Measurements from ENCODE around the gene ING5.

Gene ING5

DNA sequence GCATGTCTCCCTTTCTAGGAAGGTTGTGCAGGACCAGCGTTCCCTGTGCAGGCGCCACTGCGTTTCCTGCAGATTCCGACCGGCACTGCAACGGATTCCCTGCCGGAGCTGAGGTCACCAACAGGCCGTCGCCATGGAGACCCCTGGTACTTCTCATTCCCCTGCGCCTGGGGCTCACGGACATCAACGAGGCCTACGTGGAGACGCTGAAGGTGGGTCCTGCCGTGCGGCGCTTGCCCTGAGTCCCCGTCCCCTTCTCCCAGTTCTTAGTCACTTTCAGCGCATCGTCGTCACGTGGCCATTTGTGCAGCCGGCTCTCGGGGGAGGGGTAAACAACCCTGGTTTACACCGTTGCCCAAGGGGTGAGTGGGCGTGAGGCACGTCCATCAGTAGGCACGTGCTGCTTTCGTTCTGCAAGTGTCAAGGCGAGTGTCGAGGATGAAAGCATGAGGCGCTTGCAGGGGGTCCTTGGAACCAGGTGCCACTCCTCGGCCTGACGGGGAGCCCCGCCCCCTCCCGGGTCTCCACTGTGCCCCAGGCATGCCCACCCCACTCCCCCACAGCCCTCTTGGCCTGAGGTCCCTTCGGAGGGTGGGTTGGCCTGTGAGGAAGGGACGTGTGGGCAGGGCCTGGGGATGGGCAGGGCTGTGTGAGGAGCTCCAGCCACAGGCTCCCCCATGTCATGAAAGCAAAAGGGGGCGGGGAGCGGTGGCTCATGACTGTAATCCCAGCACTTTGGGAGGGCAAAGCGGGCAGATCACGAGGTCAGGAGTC, 35.0 kb upstream of the ING5 start:
- Histone ChIP-seq H4K20me1 (ENCODE audit: low read depth, low read length) (no peaks in the 10 kb centered on the region), H3K9ac (ENCODE audit: low read length) (no peak overlapping the region), H2AFZ (ENCODE audit: low read depth, low read length, severe bottlenecking) (no peak overlapping the region), H3K36me3 (ENCODE audit: low read length) (no peaks in the 10 kb centered on the region), H3K9me3 (ENCODE audit: insufficient read depth, low read length) (no peaks in the 10 kb centered on the region), H3K9me2 (replicated peaks; ENCODE audit: insufficient read depth, low read length) (no peaks in the 10 kb centered on the region), H3K27me3 (ENCODE audit: low read length) (no peaks in the 10 kb centered on the region), H3K79me2 (ENCODE audit: insufficient read depth, low read length) (no peaks in the 10 kb centered on the region), H3K4me2 (ENCODE audit: low read depth, low read length, poor library complexity, severe bottlenecking) (no peak overlapping the region), H3F3A (ENCODE audit: insufficient read depth) (no peaks in the 10 kb centered on the region; the same call in 1 of the 2 replicates), H3K4me3 (ENCODE audit: insufficient read depth, low read length, poor library complexity, severe bottlenecking) (no peak overlapping the region), H3K27ac (ENCODE audit: low read depth, low read length) (no peak overlapping the region)
- TF ChIP-seq EZH2phosphoT487 (conservative IDR thresholded peaks at IDR 0.05; ENCODE audit: low read length), result no peak
- TF ChIP-seq, protein P1, sequence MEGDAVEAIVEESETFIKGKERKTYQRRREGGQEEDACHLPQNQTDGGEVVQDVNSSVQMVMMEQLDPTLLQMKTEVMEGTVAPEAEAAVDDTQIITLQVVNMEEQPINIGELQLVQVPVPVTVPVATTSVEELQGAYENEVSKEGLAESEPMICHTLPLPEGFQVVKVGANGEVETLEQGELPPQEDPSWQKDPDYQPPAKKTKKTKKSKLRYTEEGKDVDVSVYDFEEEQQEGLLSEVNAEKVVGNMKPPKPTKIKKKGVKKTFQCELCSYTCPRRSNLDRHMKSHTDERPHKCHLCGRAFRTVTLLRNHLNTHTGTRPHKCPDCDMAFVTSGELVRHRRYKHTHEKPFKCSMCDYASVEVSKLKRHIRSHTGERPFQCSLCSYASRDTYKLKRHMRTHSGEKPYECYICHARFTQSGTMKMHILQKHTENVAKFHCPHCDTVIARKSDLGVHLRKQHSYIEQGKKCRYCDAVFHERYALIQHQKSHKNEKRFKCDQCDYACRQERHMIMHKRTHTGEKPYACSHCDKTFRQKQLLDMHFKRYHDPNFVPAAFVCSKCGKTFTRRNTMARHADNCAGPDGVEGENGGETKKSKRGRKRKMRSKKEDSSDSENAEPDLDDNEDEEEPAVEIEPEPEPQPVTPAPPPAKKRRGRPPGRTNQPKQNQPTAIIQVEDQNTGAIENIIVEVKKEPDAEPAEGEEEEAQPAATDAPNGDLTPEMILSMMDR (IDR thresholded peaks at IDR 0.05; ENCODE audit: insufficient read depth, low read length, poor library complexity, severe bottlenecking), result no peak

DNA sequence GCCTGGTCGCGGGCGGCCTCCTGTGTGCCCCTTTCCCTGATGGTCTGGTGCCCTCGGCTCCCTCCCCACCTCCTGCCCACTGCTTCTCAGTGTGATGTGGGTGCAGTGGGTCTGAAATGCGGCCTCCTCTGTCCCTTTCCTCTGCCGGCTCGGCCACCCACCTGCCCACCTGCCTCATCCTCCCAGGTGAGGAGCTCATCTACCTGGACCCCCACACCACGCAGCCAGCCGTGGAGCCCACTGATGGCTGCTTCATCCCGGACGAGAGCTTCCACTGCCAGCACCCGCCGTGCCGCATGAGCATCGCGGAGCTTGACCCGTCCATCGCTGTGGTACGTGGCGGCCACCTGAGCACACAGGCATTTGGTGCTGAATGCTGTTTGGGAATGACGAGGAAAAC, 33.5 kb upstream of the ING5 start:
- no peaks in the 10 kb centered on the region for H3K9me2 ChIP-seq (replicated peaks; ENCODE audit: insufficient read depth, low read length)
- no peaks in the 10 kb centered on the region for H3K36me3 ChIP-seq (ENCODE audit: low read length)
- H3K79me2 ChIP-seq (ENCODE audit: insufficient read depth, low read length), result no peaks in the 10 kb centered on the region
- H3K9me3 ChIP-seq (ENCODE audit: insufficient read depth, low read length), result no peaks in the 10 kb centered on the region
- no peak overlapping the region for H3K27ac ChIP-seq (ENCODE audit: low read depth, low read length)
- no peaks in the 10 kb centered on the region for H3K27me3 ChIP-seq (ENCODE audit: low read length)
- H3K4me2 ChIP-seq (ENCODE audit: low read depth, low read length, poor library complexity, severe bottlenecking), result no peak overlapping the region
- TF ChIP-seq EZH2phosphoT487 (conservative IDR thresholded peaks at IDR 0.05; ENCODE audit: low read length), result no peak
- TF ChIP-seq, protein P1 (IDR thresholded peaks at IDR 0.05; ENCODE audit: insufficient read depth, low read length, poor library complexity, severe bottlenecking), result no peak
- no peak overlapping the region for H2AFZ ChIP-seq (ENCODE audit: low read depth, low read length, severe bottlenecking)
- H3K9ac ChIP-seq (ENCODE audit: low read length), result no peak overlapping the region
- no peaks in the 10 kb centered on the region for H4K20me1 ChIP-seq (ENCODE audit: low read depth, low read length)
- H3K4me3 ChIP-seq (ENCODE audit: insufficient read depth, low read length, poor library complexity, severe bottlenecking), result no peak overlapping the region
- no peaks in the 10 kb centered on the region; the same call in 1 of the 2 replicates for H3F3A ChIP-seq (ENCODE audit: insufficient read depth)

DNA sequence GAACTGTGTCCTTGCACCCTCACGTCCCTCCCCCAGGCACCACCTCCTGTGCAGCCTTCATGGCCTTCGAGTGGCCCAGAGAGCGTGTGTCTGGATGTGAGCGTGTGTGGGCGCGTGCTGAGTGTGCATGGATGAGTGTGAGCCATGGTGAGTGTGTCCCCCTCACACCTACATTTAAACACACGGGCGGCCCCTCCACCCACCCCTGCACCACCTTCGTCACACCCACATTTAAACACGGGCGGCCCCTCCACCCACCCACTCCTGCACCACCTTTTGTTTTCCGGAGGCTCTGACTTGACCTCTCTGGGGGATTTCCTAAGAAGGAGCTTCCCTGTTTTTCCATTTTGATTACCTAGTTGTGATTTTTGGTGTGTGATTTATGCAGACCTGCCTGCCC, 33.0 kb upstream of the ING5 start:
- Histone ChIP-seq H3K79me2 (ENCODE audit: insufficient read depth, low read length) (no peaks in the 10 kb centered on the region), H3K9me2 (replicated peaks; ENCODE audit: insufficient read depth, low read length) (no peaks in the 10 kb centered on the region), H3K27ac (ENCODE audit: low read depth, low read length) (no peak overlapping the region), H3K4me2 (ENCODE audit: low read depth, low read length, poor library complexity, severe bottlenecking) (no peak overlapping the region), H3K9ac (ENCODE audit: low read length) (no peak overlapping the region), H3K9me3 (ENCODE audit: insufficient read depth, low read length) (no peaks in the 10 kb centered on the region), H4K20me1 (ENCODE audit: low read depth, low read length) (no peaks in the 10 kb centered on the region), H2AFZ (ENCODE audit: low read depth, low read length, severe bottlenecking) (no peak overlapping the region), H3K4me3 (ENCODE audit: insufficient read depth, low read length, poor library complexity, severe bottlenecking) (no peak overlapping the region), H3F3A (ENCODE audit: insufficient read depth) (no peaks in the 10 kb centered on the region), H3K27me3 (ENCODE audit: low read length) (no peaks in the 10 kb centered on the region), H3K36me3 (ENCODE audit: low read length) (no peaks in the 10 kb centered on the region)
- TF ChIP-seq EZH2phosphoT487 (conservative IDR thresholded peaks at IDR 0.05; ENCODE audit: low read length), result no peak
